AG09309 (cell line): ENCODE measurements around the gene ABR.
"Not testable (repeated sequence)": the region's sequence is repeated elsewhere in the genome, so short reads cannot be mapped to it uniquely, and the experiment has no call there.

Experiments
- DNase-seq: peaks from one replicate; pipeline ENCODE4 v3.0.0-alpha.2; 2010; ENCODE audit warnings: low read depth
- H3K4me3 ChIP-seq: 2 replicates; pipeline ENCODE4 v1.5.1; 2011; ENCODE audit warnings: mild to moderate bottlenecking, low read depth, low read length, moderate library complexity; ENCODE audit not compliant: control insufficient read depth
- CTCF ChIP-seq: IDR thresholded peaks from 2 replicates; pipeline ENCODE4 v1.5.1; 2011; ENCODE audit warnings: mild to moderate bottlenecking, low read depth, low read length, inconsistent platforms; ENCODE audit not compliant: insufficient read depth, control insufficient read depth; ENCODE audit errors: missing control alignments

ABR gene

GRCh38 chr17:1070411-1070810 lies 109.4 kb downstream of the ABR start:
- no peak for TF ChIP-seq CTCF
- H3K4me3 ChIP-seq: no peak overlapping the region
- DNase-seq: no peak

GRCh38 chr17:1069847-1070246 lies 109.9 kb downstream of the ABR start:
- no peak for DNase-seq
- no peak overlapping the region for H3K4me3 ChIP-seq
- no peak for TF ChIP-seq CTCF

- DNase-seq: no peak
- no peak for TF ChIP-seq CTCF
- no peak overlapping the region for H3K4me3 ChIP-seq
Observed at GRCh38 chr17:1068356-1068755, 111.4 kb downstream of the ABR start.

GRCh38 chr17:1067282-1067956 lies 112.4 kb downstream of the ABR start:
- no peak for DNase-seq
- H3K4me3 ChIP-seq: no peak overlapping the region
- no peak for TF ChIP-seq CTCF

DNA sequence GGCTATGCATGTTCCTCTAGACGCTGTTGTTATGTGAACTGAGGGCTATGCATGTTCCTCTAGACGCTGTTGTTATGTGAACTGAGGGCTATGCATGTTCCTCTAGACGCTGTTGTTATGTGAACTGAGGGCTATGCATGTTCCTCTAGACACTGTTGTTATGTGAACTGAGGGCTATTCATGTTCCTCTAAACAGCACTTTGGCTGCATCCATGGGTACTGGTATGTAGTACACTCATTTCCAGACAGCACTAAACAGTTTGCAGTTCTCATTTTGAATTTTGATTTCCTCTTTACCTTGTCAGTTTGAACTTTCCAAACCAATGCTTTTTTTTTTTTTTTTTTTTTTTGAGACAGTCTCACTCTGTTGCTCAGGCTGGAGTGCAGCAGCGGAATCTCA lies 114.4 kb downstream of the ABR start:
- not testable (repeated sequence) for DNase-seq, H3K4me3 ChIP-seq

- no peak for TF ChIP-seq CTCF
- peak; percentile 89 for DNase-seq
- H3K4me3 ChIP-seq: no peak overlapping the region
Observed at GRCh38 chr17:1060991-1061390, 118.8 kb downstream of the ABR start.

DNA sequence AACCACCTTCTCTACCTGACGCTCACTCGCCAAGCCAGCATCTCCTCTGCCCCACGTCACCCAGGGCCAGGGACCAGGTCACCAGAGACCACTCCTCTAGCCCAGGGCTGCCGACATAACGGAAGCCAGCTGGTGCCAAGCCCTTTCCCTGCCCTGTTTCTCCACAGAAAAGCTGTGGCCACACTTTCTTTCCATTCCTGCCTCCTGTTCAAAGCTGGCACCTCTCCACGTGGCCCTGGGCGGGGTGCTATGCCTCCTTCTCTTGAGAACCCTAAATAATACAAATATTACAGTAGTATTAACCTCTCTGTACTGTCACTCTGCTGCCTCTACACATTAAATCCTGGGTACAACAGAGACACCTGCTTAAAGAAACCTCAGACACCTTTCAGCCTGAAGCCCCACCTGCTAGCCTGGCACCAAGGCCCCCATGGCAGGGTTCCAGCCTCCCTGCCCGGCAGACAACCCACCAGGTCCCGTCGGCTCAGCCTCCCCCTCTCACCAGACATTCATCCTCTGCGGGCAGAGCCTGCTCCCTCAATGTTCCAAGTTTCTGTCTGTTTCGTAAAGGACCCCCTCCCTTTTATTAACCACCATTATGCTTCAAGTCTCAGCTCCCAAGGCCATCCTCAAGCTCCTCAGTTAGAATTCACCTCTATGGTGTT lies 120.5 kb downstream of the ABR start:
- DNase-seq: no peak
- no peak for TF ChIP-seq CTCF

More for the DNA sequence above, 120.5 kb downstream of the ABR start:
- no peak overlapping the region for H3K4me3 ChIP-seq
